ENCODE results near the gene VRTN.

Gene VRTN

GRCh38 chr14:74405663-74406062 is 57.4 kb downstream of the VRTN start:
- ATAC-seq (replicated peaks; ENCODE audit: extremely low read depth, poor library complexity, severe bottlenecking): no peak

GRCh38 chr14:74407021-74407800 is 58.9 kb downstream of the VRTN start:
- ATAC-seq (replicated peaks; ENCODE audit: extremely low read depth, poor library complexity, severe bottlenecking): no peak
- Mint-ChIP-seq H3K9me3 (no peaks in the 10 kb centered on the region), H3K27ac (ENCODE audit: low read depth) (no peak overlapping the region)

More at GRCh38 chr14:74405663-74406062, 57.4 kb downstream of the VRTN start:
- H3K9me3 Mint-ChIP-seq: no peaks in the 10 kb centered on the region
- DNase-seq (ENCODE audit: low spot score in 2 of 2): no peak
- no peak overlapping the region for H3K4me3 Mint-ChIP-seq
- peaks cover 11% of the 10 kb centered on the region for H3K27me3 Mint-ChIP-seq
- no peak overlapping the region for H3K27ac Mint-ChIP-seq (ENCODE audit: low read depth)
- peaks cover 19% of the 10 kb centered on the region for H3K4me1 Mint-ChIP-seq
- H3K36me3 Mint-ChIP-seq (ENCODE audit: insufficient read depth): no peaks in the 10 kb centered on the region

GRCh38 chr14:74407801-74408154 is 59.5 kb downstream of the VRTN start:
- H3K36me3 Mint-ChIP-seq (ENCODE audit: insufficient read depth): no peaks in the 10 kb centered on the region
- no peak for ATAC-seq (replicated peaks; ENCODE audit: extremely low read depth, poor library complexity, severe bottlenecking)

More at GRCh38 chr14:74407021-74407800, 58.9 kb downstream of the VRTN start:
- Mint-ChIP-seq H3K4me3 (no peak overlapping the region), H3K36me3 (ENCODE audit: insufficient read depth) (no peaks in the 10 kb centered on the region), H3K27me3 (peaks cover 20% of the 10 kb centered on the region), H3K4me1 (peaks cover 5% of the 10 kb centered on the region)
- no peak for DNase-seq (ENCODE audit: low spot score in 2 of 2)

GRCh38 chr14:74408870-74409269 is 60.6 kb downstream of the VRTN start:
- H3K4me3 Mint-ChIP-seq: no peak overlapping the region
- ATAC-seq (replicated peaks; ENCODE audit: extremely low read depth, poor library complexity, severe bottlenecking): no peak

More at GRCh38 chr14:74407801-74408154, 59.5 kb downstream of the VRTN start:
- no peak overlapping the region for H3K27ac Mint-ChIP-seq (ENCODE audit: low read depth)
- peaks cover 20% of the 10 kb centered on the region for H3K27me3 Mint-ChIP-seq
- H3K9me3 Mint-ChIP-seq: no peaks in the 10 kb centered on the region
- peaks cover 1% of the 10 kb centered on the region for H3K4me1 Mint-ChIP-seq
- no peak overlapping the region for H3K4me3 Mint-ChIP-seq
- DNase-seq (ENCODE audit: low spot score in 2 of 2): no peak

GRCh38 chr14:74409441-74409840 is 61.2 kb downstream of the VRTN start:
- H3K27me3 Mint-ChIP-seq: peaks cover 28% of the 10 kb centered on the region
- H3K36me3 Mint-ChIP-seq (ENCODE audit: insufficient read depth): no peaks in the 10 kb centered on the region
- DNase-seq (ENCODE audit: low spot score in 2 of 2) (no peak), ATAC-seq (replicated peaks; ENCODE audit: extremely low read depth, poor library complexity, severe bottlenecking) (no peak)
- H3K9me3 Mint-ChIP-seq: no peaks in the 10 kb centered on the region
- H3K27ac Mint-ChIP-seq (ENCODE audit: low read depth): no peak overlapping the region
- no peaks in the 10 kb centered on the region for H3K4me1 Mint-ChIP-seq
- no peak overlapping the region for H3K4me3 Mint-ChIP-seq

More at GRCh38 chr14:74408870-74409269, 60.6 kb downstream of the VRTN start:
- Mint-ChIP-seq H3K9me3 (no peaks in the 10 kb centered on the region), H3K4me1 (no peaks in the 10 kb centered on the region), H3K27ac (ENCODE audit: low read depth) (no peak overlapping the region), H3K27me3 (peaks cover 23% of the 10 kb centered on the region), H3K36me3 (ENCODE audit: insufficient read depth) (no peaks in the 10 kb centered on the region)
- no peak for DNase-seq (ENCODE audit: low spot score in 2 of 2)
